Activated CD8-positive, alpha-beta memory T cell treated with anti-CD3 and anti-CD28 coated beads for 48 hours (primary cell): ENCODE data around the gene XPO4.
"Not testable (repeated sequence)": the region's sequence is repeated elsewhere in the genome, so short reads cannot be mapped to it uniquely, and the experiment has no call there.

Experiments used
- DNase-seq, 3 experiments: peaks; one replicate each; pipeline ENCODE4 v3.0.0-alpha.2; 2020; ENCODE audit warnings: low read depth in 2 of 3, low spot score in 2 of 3

XPO4 gene

GRCh38 chr13:20788312-20788711 lies 114.2 kb downstream of the XPO4 start:
- DNase-seq: no peak

- no peak for DNase-seq
Measured at GRCh38 chr13:20787180-20787579, 115.4 kb downstream of the XPO4 start.

GRCh38 chr13:20782116-20782708 lies 120.3 kb downstream of the XPO4 start:
- DNase-seq: no peak

- DNase-seq: no peak
Measured at GRCh38 chr13:20780317-20780716, 122.2 kb downstream of the XPO4 start.

- no peak for DNase-seq
Measured at GRCh38 chr13:20779405-20779804, 123.1 kb downstream of the XPO4 start.

GRCh38 chr13:20778311-20778710 lies 124.2 kb downstream of the XPO4 start:
- DNase-seq: no peak

- no peak for DNase-seq
Measured at GRCh38 chr13:20776751-20777150, 125.8 kb downstream of the XPO4 start.

GRCh38 chr13:20775961-20776360 lies 126.6 kb downstream of the XPO4 start:
- no peak for DNase-seq

- no peak for DNase-seq
Measured at GRCh38 chr13:20774746-20775145, 127.8 kb downstream of the XPO4 start.

- DNase-seq: peak; percentile 87 to 95 (median 94)
Measured at GRCh38 chr13:20773194-20774080, 129.1 kb downstream of the XPO4 start, which contains the start of gene EEF1AKMT1. EEF1AKMT1 (minus strand) TSS chr13:20773961; CDS start chr13:20757598, 16,363 bp downstream.

GRCh38 chr13:20772401-20773131 lies 130.0 kb downstream of the XPO4 start:
- DNase-seq: peak in 1 of 3 experiments; percentile 4

GRCh38 chr13:20769834-20770233 lies 132.7 kb downstream of the XPO4 start:
- DNase-seq: no peak

- no peak for DNase-seq
Measured at GRCh38 chr13:20769091-20769490, 133.5 kb downstream of the XPO4 start.

- DNase-seq: no peak
Measured at GRCh38 chr13:20767309-20767943, 135.1 kb downstream of the XPO4 start.

- no peak for DNase-seq
Measured at GRCh38 chr13:20760872-20761271, 141.7 kb downstream of the XPO4 start.

GRCh38 chr13:20754009-20754408 lies 148.5 kb downstream of the XPO4 start:
- no peak for DNase-seq

- no peak for DNase-seq
Measured at GRCh38 chr13:20749377-20749776, 153.2 kb downstream of the XPO4 start.

GRCh38 chr13:20743830-20744404 lies 158.6 kb downstream of the XPO4 start:
- DNase-seq: not testable (repeated sequence)

- no peak for DNase-seq
Measured at GRCh38 chr13:20740021-20740420, 162.5 kb downstream of the XPO4 start.

- DNase-seq: no peak
Measured at GRCh38 chr13:20738616-20739015, 163.9 kb downstream of the XPO4 start.
